C4-2B (cell line): ENCODE measurements around the gene PUM2.

Experiments used
- ZFX ChIP-seq: fragments of 450-650 bp; IDR thresholded peaks from 2 replicates; pipeline ENCODE4 v1.6.1; 2017
- TF ChIP-seq, protein P1 (sequence below): fragments of 450-650 bp; conservative IDR thresholded peaks from 2 replicates; pipeline ENCODE4 v1.5.1; 2017; ENCODE audit warnings: mild to moderate bottlenecking

DNA sequence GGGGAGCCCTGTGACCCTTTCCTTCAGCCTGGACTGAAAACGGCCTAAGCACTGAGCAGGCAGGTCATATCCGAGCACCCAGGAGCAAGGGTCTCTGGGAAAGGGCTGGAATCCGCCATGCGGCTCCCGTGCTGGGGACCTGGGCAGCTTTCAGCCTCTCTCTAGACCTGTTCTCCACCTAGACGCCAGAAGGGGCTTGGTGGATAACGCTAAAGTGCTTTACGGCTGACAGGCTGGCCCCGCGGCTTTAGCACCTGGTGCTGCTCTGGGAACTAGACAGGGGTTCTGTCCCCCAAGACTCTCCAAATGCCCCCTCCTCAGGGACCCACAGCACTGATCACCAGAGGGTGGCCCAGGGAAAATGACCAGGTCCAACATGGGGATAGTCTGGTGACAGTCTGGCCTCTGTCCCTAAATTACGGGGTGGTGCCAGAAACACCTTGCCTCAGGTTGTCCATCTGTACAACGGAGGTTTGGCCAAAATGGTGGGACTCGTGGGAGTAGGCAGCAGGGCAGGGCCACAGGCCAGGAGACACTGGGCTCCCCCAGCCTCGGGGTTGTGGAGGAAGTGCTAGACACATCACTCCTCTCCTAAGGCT, 138.7 kb downstream of the PUM2 start:
- TF ChIP-seq, protein P1, sequence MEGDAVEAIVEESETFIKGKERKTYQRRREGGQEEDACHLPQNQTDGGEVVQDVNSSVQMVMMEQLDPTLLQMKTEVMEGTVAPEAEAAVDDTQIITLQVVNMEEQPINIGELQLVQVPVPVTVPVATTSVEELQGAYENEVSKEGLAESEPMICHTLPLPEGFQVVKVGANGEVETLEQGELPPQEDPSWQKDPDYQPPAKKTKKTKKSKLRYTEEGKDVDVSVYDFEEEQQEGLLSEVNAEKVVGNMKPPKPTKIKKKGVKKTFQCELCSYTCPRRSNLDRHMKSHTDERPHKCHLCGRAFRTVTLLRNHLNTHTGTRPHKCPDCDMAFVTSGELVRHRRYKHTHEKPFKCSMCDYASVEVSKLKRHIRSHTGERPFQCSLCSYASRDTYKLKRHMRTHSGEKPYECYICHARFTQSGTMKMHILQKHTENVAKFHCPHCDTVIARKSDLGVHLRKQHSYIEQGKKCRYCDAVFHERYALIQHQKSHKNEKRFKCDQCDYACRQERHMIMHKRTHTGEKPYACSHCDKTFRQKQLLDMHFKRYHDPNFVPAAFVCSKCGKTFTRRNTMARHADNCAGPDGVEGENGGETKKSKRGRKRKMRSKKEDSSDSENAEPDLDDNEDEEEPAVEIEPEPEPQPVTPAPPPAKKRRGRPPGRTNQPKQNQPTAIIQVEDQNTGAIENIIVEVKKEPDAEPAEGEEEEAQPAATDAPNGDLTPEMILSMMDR = no peak
- no peak for TF ChIP-seq ZFX
